NCI-H1436 (cell line): ENCODE results near the gene MTFMT.
A peak's percentile ranks its signal among the peaks of the same experiment; 100 is the strongest.
"Not testable (repeated sequence)": the region's sequence is repeated elsewhere in the genome, so short reads cannot be mapped to it uniquely, and the experiment has no call there.

Experiments used
- DNase-seq: peaks from one replicate; lab custom pipeline; 2025; lab: John Stamatoyannopoulos, UW

Gene MTFMT

GRCh38 chr15:65028921-65029735 lies at the start of gene MTFMT:
Gene MTFMT, minus strand, starts transcription at chr15:65029639. Its CDS starts 26 bp downstream, at chr15:65029613.
- peak; percentile 87 for DNase-seq

- no peak for DNase-seq
Observed at GRCh38 chr15:65077981-65078352, 48.5 kb upstream of the MTFMT start.

- DNase-seq: no peak
Observed at GRCh38 chr15:65077291-65077980, 48.0 kb upstream of the MTFMT start.

GRCh38 chr15:65076486-65077290 lies 47.2 kb upstream of the MTFMT start, which contains the start of gene KBTBD13:
Gene KBTBD13, plus strand, starts transcription at chr15:65076746. Its CDS starts 70 bp downstream, at chr15:65076816.
- DNase-seq: no peak

- DNase-seq: not testable (repeated sequence)
Observed at GRCh38 chr15:65075607-65076395, 46.4 kb upstream of the MTFMT start.

GRCh38 chr15:65074946-65075345 lies 45.5 kb upstream of the MTFMT start:
- not testable (repeated sequence) for DNase-seq

- DNase-seq: no peak
Observed at GRCh38 chr15:65072617-65073016, 43.2 kb upstream of the MTFMT start.

- DNase-seq: no peak
Observed at GRCh38 chr15:65072027-65072426, 42.6 kb upstream of the MTFMT start.

GRCh38 chr15:65071381-65071811 lies 42.0 kb upstream of the MTFMT start:
- no peak for DNase-seq

- DNase-seq: no peak
Observed at GRCh38 chr15:65069779-65070546, 40.5 kb upstream of the MTFMT start.

GRCh38 chr15:65069179-65069578 lies 39.7 kb upstream of the MTFMT start:
- no peak for DNase-seq

- no peak for DNase-seq
Observed at GRCh38 chr15:65068403-65068788, 39.0 kb upstream of the MTFMT start.

- DNase-seq: no peak
Observed at GRCh38 chr15:65067645-65068402, 38.4 kb upstream of the MTFMT start, which contains the start of gene RASL12. Gene RASL12, minus strand, starts transcription at chr15:65067991. Its CDS starts 156 bp downstream, at chr15:65067835.

- DNase-seq: no peak
Observed at GRCh38 chr15:65067317-65067644, 37.8 kb upstream of the MTFMT start.

GRCh38 chr15:65066635-65067316 lies 37.3 kb upstream of the MTFMT start:
- no peak for DNase-seq

GRCh38 chr15:65066001-65066634 lies 36.7 kb upstream of the MTFMT start:
- no peak for DNase-seq

- DNase-seq: no peak
Observed at GRCh38 chr15:65062726-65063125, 33.3 kb upstream of the MTFMT start.

- DNase-seq: no peak
Observed at GRCh38 chr15:65062061-65062460, 32.6 kb upstream of the MTFMT start.
